ENCODE measurements around the gene MAD2L1BP.
A peak's percentile ranks its signal among the peaks of the same experiment; 100 is the strongest.

MAD2L1BP gene

GRCh38 chr6:43683708-43684455, 48.2 kb downstream of the MAD2L1BP start:
- DNase-seq = no peak

GRCh38 chr6:43687079-43687436, 51.4 kb downstream of the MAD2L1BP start:
- DNase-seq = peak; percentile 5

GRCh38 chr6:43687437-43688347, 52.1 kb downstream of the MAD2L1BP start, which contains the start of gene MRPS18A:
Gene MRPS18A, minus strand, starts transcription at chr6:43687791. Its CDS starts 12 bp downstream, at chr6:43687779.
- DNase-seq = peak; percentile 79

- DNase-seq = no peak
These were observed 53.8 kb downstream of the MAD2L1BP start for GRCh38 chr6:43689421-43689820.
